Rectal smooth muscle tissue (tissue), 1 donor: Measurements from ENCODE around the gene PHAF1.

ENCODE experiments used
- H3K27ac ChIP-seq: one replicate; pipeline ENCODE4 v1.7.0; 2013; ENCODE audit warnings: low read depth, low read length, inconsistent platforms
- H3K27me3 ChIP-seq: one replicate; pipeline ENCODE4 v1.7.0; 2013; ENCODE audit warnings: low read length; ENCODE audit not compliant: control insufficient read depth, insufficient read depth
- H3K36me3 ChIP-seq: one replicate; pipeline ENCODE4 v1.7.0; 2013; ENCODE audit warnings: low read length; ENCODE audit not compliant: control insufficient read depth, insufficient read depth
- H3K4me1 ChIP-seq: one replicate; pipeline ENCODE4 v1.7.0; 2013; ENCODE audit warnings: low read length; ENCODE audit not compliant: control insufficient read depth, insufficient read depth
- H3K4me3 ChIP-seq: one replicate; pipeline ENCODE4 v1.7.0; 2013; ENCODE audit warnings: low read length
- H3K9ac ChIP-seq: one replicate; pipeline ENCODE4 v1.7.0; 2013; ENCODE audit warnings: low read length

Gene PHAF1

DNA sequence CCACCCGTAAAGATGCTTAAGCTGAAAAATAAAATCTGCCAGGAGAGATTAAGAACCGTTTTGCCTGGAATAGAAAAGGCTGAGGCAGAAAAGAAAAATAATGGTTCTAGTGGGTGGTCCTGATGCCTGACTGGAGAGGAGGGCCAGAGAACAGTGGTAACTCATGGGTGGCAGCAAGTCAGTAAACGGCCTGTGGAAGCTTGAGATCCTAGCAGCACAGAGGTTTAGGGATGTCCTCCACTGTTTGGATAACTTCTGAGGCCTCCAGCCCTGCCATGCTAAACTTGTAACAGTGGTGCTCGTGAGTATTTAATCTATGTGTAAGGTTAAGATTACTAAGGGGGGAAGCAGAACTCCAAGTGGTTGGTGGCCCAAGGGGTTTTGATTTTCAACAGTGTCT is 21.2 kb upstream of the PHAF1 start:
- H3K36me3 ChIP-seq: peaks cover 3% of the 10 kb centered on the region
- no peaks in the 10 kb centered on the region for H3K4me1 ChIP-seq
- H3K27me3 ChIP-seq: no peaks in the 10 kb centered on the region
- H3K4me3 ChIP-seq: no peak overlapping the region
- H3K9ac ChIP-seq: no peak overlapping the region
- H3K27ac ChIP-seq: no peak overlapping the region

DNA sequence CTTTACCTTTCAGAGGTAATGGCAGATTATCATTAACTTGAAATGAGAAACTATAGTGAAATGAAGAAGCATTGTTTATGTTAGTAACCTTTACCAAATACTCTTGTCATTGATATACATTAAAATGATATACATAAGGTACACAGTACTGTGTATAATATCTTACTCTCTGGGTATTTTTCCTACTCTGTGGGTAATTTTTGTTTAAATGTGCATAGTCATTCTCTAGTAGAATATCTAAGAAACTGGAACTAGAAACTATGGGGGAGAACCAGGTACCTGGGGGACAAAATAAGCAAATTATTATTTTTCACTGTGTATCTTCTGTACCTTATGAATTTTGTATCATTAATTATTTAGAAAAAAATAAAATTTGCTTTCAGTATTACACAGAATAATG is 20.6 kb upstream of the PHAF1 start:
- Histone ChIP-seq H3K27me3 (no peaks in the 10 kb centered on the region), H3K9ac (no peak overlapping the region), H3K36me3 (peaks cover 3% of the 10 kb centered on the region), H3K4me1 (no peaks in the 10 kb centered on the region), H3K27ac (no peak overlapping the region), H3K4me3 (no peak overlapping the region)

DNA sequence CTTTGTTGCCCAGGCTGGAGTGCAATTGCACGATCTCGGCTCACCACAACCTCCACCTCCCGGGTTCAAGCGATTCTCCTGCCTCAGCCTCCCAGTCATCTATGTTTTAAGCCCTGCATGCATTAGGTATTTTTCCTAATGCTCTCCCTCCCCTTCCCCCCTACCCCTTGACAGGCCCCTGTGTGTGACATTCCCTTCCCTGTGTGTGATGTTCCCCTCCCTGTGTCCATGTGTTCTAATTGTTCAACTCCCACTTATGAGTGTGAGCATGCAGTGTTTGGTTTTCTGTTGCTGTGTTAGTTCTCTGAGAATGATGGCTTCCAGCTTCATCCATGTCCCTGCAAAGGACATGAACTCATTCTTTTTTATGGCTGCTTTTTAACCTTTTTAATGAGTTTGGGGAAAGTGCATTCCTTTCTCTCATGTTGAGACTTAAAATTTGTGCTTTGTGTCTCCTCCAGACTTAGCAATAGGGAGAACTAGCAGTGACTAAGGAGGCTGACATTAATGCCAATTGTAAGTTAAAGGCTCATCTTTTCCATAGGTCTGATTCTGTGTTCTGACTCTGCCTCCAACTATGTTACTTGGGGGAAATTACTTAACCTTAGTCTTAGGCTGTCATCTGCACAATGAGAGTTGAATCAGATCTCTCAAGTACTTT is 17.7 kb upstream of the PHAF1 start:
- H3K4me1 ChIP-seq: no peaks in the 10 kb centered on the region
- no peak overlapping the region for H3K27ac ChIP-seq
- peaks cover 3% of the 10 kb centered on the region for H3K36me3 ChIP-seq
- no peak overlapping the region for H3K4me3 ChIP-seq
- no peaks in the 10 kb centered on the region for H3K27me3 ChIP-seq
- no peak overlapping the region for H3K9ac ChIP-seq

DNA sequence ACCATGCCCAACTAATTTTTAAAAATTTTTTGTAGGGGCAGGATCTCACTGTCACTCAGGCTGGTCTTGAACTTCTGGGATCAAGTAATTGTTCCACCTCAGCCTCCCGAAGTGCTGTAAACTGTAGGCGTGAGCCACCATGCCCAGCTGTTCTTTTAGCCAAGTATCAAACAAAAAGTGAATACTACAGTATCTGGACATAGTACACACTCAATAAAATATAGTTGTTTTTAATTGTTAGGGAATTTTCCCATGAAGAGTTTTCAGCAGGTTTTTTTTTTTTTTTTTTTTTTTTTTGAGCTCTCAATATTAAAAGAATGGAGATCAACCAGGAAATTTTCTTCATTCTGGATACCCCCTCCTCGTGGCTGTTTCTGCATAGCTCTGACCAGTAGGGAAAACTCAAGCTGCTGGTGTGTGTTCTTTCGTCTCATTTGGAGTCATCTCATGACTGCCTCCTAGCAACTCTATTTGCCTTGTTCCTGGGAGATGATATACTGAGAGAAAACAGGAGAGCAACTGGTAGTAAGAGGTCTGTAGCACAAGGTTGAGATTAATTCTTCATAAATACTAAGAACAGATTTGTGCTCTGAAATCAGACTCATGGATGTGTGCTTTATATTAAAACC is 16.5 kb upstream of the PHAF1 start:
- Histone ChIP-seq H3K27me3 (no peaks in the 10 kb centered on the region), H3K36me3 (peaks cover 3% of the 10 kb centered on the region), H3K4me1 (no peaks in the 10 kb centered on the region), H3K4me3 (no peak overlapping the region), H3K27ac (no peak overlapping the region), H3K9ac (no peak overlapping the region)

DNA sequence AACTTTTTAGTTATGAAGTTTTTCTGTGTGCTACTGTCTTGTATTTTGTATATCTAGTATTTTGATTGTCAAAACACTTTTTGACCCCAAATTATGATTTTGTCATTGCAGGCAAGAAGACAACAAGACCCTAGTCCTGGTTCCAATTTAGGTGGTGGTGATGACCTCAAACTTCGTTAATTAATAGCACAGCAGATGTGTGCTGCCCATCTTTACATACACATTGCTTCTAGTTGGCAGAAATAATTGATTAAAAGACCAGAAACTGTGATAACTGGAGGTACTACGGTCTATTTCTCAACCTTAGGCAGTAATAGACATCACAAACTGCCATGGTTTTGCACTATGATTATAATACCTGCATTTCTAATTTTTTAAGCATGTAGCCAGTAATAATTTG is 11.1 kb upstream of the PHAF1 start:
- Histone ChIP-seq H3K4me1 (no peaks in the 10 kb centered on the region), H3K36me3 (no peaks in the 10 kb centered on the region), H3K4me3 (no peak overlapping the region), H3K27ac (no peak overlapping the region), H3K27me3 (no peaks in the 10 kb centered on the region), H3K9ac (no peak overlapping the region)

- H3K4me3 ChIP-seq: no peak overlapping the region
- H3K27me3 ChIP-seq: no peaks in the 10 kb centered on the region
- H3K4me1 ChIP-seq: no peaks in the 10 kb centered on the region
- no peak overlapping the region for H3K9ac ChIP-seq
- no peaks in the 10 kb centered on the region for H3K36me3 ChIP-seq
- H3K27ac ChIP-seq: no peak overlapping the region
Measured at GRCh38 chr16:67100569-67101310, 9.0 kb upstream of the PHAF1 start.

GRCh38 chr16:67101311-67102082 is 8.2 kb upstream of the PHAF1 start:
- Histone ChIP-seq H3K9ac (no peak overlapping the region), H3K36me3 (no peaks in the 10 kb centered on the region), H3K4me1 (no peaks in the 10 kb centered on the region), H3K27me3 (no peaks in the 10 kb centered on the region), H3K27ac (no peak overlapping the region), H3K4me3 (no peak overlapping the region)

GRCh38 chr16:67104061-67104460 is 5.7 kb upstream of the PHAF1 start:
- Histone ChIP-seq H3K36me3 (no peaks in the 10 kb centered on the region), H3K27ac (no peak overlapping the region), H3K4me3 (no peak overlapping the region), H3K9ac (no peak overlapping the region), H3K4me1 (no peaks in the 10 kb centered on the region), H3K27me3 (no peaks in the 10 kb centered on the region)

DNA sequence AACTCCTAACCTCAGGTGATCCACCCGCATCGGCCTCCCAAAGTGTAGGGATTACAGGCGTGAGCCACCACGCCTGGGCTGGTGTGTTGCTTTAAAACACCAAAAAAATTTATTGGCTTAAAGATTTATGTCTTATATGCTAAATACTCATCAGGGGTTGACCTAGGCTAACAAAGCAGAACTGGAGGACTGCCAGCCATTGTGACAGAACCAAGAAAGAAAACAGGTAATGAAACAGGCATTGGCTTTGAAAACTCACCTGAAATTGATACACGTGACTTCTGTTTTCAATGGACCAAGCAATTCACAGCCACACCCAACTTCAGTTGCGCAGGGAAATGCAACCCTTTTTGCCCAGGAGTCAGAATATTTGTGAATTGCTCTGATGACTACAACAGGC is 4.9 kb upstream of the PHAF1 start:
- no peaks in the 10 kb centered on the region for H3K27me3 ChIP-seq
- H3K4me1 ChIP-seq: no peaks in the 10 kb centered on the region
- no peak overlapping the region for H3K27ac ChIP-seq
- H3K4me3 ChIP-seq: no peak overlapping the region
- no peak overlapping the region for H3K9ac ChIP-seq
- no peaks in the 10 kb centered on the region for H3K36me3 ChIP-seq

DNA sequence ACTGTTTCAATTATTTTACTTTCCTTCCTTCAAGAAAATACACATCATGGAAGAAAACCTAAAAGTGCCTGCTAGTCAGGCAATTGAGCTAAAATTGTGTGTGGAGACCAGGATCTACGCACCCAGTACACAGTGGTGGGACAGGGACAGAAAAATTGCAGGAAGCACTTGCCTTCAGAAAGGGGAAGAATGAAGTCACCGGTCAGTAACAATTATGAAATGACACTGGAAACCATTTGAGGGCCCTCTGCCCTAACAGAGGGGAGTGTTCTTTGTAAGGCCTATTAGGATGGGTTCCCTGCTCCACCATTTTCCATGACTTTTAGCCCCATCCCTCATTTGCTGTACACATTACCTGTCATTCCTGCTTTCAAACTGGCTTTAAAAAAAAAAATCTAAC is 4.5 kb upstream of the PHAF1 start:
- Histone ChIP-seq H3K4me1 (no peaks in the 10 kb centered on the region), H3K9ac (no peak overlapping the region), H3K4me3 (no peak overlapping the region), H3K27me3 (no peaks in the 10 kb centered on the region), H3K36me3 (no peaks in the 10 kb centered on the region), H3K27ac (no peak overlapping the region)

DNA sequence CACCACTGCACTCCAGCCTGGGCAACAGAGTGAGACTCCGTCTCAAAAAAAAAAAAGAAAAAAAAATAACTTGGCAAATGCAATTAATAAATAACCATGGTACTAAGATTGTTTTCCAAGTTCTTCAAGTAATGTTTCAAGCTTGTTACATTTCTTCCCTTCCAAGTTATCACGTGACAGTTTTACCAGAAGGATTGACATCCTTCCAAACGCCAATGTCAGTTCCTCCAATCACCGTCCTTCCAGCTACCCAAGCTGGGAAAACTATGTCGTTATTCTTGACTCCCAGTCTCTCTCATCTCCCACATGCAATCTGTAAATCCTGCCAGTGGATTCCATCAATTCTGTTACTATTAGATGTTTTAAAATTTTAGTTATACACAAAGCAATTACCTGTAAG is 3.9 kb upstream of the PHAF1 start:
- Histone ChIP-seq H3K4me1 (no peaks in the 10 kb centered on the region), H3K4me3 (no peak overlapping the region), H3K36me3 (no peaks in the 10 kb centered on the region), H3K27ac (no peak overlapping the region), H3K9ac (no peak overlapping the region), H3K27me3 (no peaks in the 10 kb centered on the region)

GRCh38 chr16:67108489-67108888 is 1.3 kb upstream of the PHAF1 start:
- H3K36me3 ChIP-seq: no peaks in the 10 kb centered on the region
- H3K27me3 ChIP-seq: no peaks in the 10 kb centered on the region
- no peak overlapping the region for H3K27ac ChIP-seq
- no peak overlapping the region for H3K9ac ChIP-seq
- no peak overlapping the region for H3K4me3 ChIP-seq
- no peaks in the 10 kb centered on the region for H3K4me1 ChIP-seq
